ENCODE results near the gene NWD2.
"Not testable (repeated sequence)": the region's sequence is repeated elsewhere in the genome, so short reads cannot be mapped to it uniquely, and the experiment has no call there.

The NWD2 gene

DNA sequence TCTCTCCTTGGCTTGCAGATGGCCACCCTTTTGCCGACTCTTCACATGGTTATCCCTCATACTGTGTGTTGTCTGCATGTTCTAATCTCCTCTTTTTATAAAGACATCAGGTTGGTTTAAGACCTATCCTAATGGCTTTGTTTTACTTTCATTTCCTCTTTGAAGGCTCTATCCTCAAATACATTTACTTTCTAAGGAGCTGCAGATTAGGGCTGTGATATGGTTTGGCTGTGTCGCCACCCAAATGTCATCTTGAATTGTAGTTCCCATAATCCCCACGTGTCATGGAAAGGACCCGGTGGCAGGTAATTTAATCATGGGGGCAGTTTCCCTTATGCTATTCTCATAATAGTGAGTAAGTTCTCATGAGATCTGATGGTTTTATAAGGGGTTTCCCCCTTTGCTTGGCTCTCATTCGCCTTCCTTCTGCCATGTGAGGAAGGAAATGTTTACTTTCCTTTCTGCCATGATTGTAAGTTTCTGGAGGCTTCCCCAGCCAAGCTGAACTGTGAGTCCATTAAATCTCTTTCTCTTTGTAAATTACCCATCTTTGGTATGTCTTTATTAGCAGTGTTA is 237.1 kb downstream of the NWD2 start:
- H3K36me3 ChIP-seq (ENCODE audit: insufficient read depth, insufficient read length, low read length), result no peaks in the 10 kb centered on the region
- H3K9ac ChIP-seq (ENCODE audit: insufficient read length, low read depth), result no peak overlapping the region
- no peaks in the 10 kb centered on the region for H3K4me1 ChIP-seq (ENCODE audit: insufficient read depth, insufficient read length)
- H3K4me3 ChIP-seq (ENCODE audit: insufficient read length, low read depth), result no peak overlapping the region
- no peaks in the 10 kb centered on the region for H3K9me3 ChIP-seq (ENCODE audit: insufficient read depth, low read length)
- TF ChIP-seq SUZ12 (IDR thresholded peaks at IDR 0.05; ENCODE audit: extremely low read depth, insufficient read depth, insufficient read length) (no peak), ZNF274 (IDR thresholded peaks at IDR 0.05; ENCODE audit: low read depth, low read length) (no peak), YY1 (IDR thresholded peaks at IDR 0.05; ENCODE audit: insufficient read depth, insufficient read length) (no peak)
- H3K27me3 ChIP-seq (ENCODE audit: insufficient read depth, insufficient read length), result no peaks in the 10 kb centered on the region
- DNase-seq (ENCODE audit: low read depth, low spot score), result no peak

DNA sequence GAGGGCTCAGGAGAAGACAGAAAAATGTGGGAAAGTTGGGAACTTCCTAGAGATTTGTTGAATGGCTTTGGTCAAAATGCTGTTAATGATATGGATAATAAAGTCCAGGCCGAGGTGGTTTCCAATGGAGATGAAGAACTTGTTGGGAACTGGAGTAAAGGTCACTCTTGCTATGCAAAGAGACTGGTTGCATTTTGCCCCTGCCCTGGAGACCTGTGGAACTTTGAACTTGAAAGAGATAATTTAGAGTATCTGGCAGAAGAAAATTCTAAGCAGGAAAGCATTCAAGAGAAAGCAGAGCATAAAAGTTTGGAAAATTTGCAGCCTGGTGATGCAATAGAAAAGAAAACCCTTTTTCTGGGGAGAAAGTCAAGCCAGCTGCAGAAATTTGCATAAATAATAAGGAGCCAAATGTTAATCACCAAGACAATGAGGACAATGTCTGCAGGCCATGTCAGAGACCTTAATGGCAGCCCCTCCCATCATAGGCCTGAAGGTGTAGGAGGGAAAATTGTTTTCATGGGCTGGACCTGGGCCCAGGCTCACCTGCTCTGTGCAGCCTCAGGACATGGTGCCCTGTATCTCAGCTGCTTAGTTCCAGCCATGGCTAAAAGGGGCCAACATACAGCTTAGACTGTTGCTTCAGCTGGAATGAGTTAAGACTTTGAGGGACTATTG is 237.8 kb downstream of the NWD2 start:
- DNase-seq (ENCODE audit: low read depth, low spot score), result no peak
- no peak for TF ChIP-seq ZNF274 (IDR thresholded peaks at IDR 0.05; ENCODE audit: low read depth, low read length)
- TF ChIP-seq SUZ12 (IDR thresholded peaks at IDR 0.05; ENCODE audit: extremely low read depth, insufficient read depth, insufficient read length), result no peak
- no peak for TF ChIP-seq YY1 (IDR thresholded peaks at IDR 0.05; ENCODE audit: insufficient read depth, insufficient read length)
- H3K4me1 ChIP-seq (ENCODE audit: insufficient read depth, insufficient read length), result no peaks in the 10 kb centered on the region

DNA sequence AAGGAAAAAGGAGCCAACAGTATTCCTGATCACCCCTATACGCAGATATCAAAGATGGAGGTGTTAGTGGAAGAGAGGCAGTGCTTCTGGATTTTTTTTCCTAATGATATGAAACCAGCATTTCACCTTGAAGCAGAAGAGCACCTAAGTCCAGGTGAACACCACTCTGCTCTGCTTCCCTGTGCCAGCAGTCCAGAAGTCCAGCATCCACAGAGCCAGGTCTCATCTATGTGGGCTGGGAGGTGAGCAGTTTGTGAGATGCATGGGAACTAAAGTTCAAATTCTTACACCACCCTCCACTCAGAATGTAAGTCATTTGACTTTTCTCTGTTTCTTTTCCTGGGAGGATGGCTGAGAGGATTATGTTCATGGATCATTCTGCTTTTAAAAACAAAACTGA is 239.1 kb downstream of the NWD2 start:
- Histone ChIP-seq H3K36me3 (ENCODE audit: insufficient read depth, insufficient read length, low read length) (no peaks in the 10 kb centered on the region), H3K4me1 (ENCODE audit: insufficient read depth, insufficient read length) (no peaks in the 10 kb centered on the region), H3K9ac (ENCODE audit: insufficient read length, low read depth) (no peak overlapping the region), H3K4me3 (ENCODE audit: insufficient read length, low read depth) (no peak overlapping the region), H3K27me3 (ENCODE audit: insufficient read depth, insufficient read length) (no peaks in the 10 kb centered on the region), H3K9me3 (ENCODE audit: insufficient read depth, low read length) (no peaks in the 10 kb centered on the region)
- no peak for TF ChIP-seq YY1 (IDR thresholded peaks at IDR 0.05; ENCODE audit: insufficient read depth, insufficient read length)
- no peak for TF ChIP-seq ZNF274 (IDR thresholded peaks at IDR 0.05; ENCODE audit: low read depth, low read length)
- TF ChIP-seq SUZ12 (IDR thresholded peaks at IDR 0.05; ENCODE audit: extremely low read depth, insufficient read depth, insufficient read length), result no peak
- DNase-seq (ENCODE audit: low read depth, low spot score), result no peak

More for the DNA sequence above, 237.8 kb downstream of the NWD2 start:
- H3K9ac ChIP-seq (ENCODE audit: insufficient read length, low read depth), result no peak overlapping the region
- no peak overlapping the region for H3K4me3 ChIP-seq (ENCODE audit: insufficient read length, low read depth)
- no peaks in the 10 kb centered on the region for H3K36me3 ChIP-seq (ENCODE audit: insufficient read depth, insufficient read length, low read length)
- H3K27me3 ChIP-seq (ENCODE audit: insufficient read depth, insufficient read length), result no peaks in the 10 kb centered on the region
- no peaks in the 10 kb centered on the region for H3K9me3 ChIP-seq (ENCODE audit: insufficient read depth, low read length)

DNA sequence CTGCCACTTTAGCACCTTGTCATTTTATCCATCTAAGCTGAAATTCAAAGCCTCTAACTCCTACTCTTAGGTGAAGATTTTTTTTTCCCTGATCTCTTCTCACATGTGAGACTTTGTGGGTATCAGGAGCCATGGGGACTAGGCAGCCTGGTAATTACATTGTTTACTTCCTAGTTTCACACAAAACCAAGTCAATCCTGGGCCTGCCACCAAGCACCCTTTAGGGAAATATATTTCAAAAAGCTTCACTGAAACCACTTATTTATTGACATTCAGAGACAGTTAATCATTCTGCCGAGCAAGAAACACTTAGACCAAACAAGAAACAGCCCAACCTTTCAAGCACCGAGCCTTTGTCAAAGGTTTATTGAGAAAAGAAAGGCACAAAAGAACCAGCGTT is 241.6 kb downstream of the NWD2 start:
- Histone ChIP-seq H3K9ac (ENCODE audit: insufficient read length, low read depth) (no peak overlapping the region), H3K9me3 (ENCODE audit: insufficient read depth, low read length) (no peaks in the 10 kb centered on the region), H3K4me1 (ENCODE audit: insufficient read depth, insufficient read length) (no peaks in the 10 kb centered on the region), H3K27me3 (ENCODE audit: insufficient read depth, insufficient read length) (no peaks in the 10 kb centered on the region), H3K36me3 (ENCODE audit: insufficient read depth, insufficient read length, low read length) (no peaks in the 10 kb centered on the region), H3K4me3 (ENCODE audit: insufficient read length, low read depth) (no peak overlapping the region)
- TF ChIP-seq SUZ12 (IDR thresholded peaks at IDR 0.05; ENCODE audit: extremely low read depth, insufficient read depth, insufficient read length) (no peak), ZNF274 (IDR thresholded peaks at IDR 0.05; ENCODE audit: low read depth, low read length) (no peak), YY1 (IDR thresholded peaks at IDR 0.05; ENCODE audit: insufficient read depth, insufficient read length) (no peak)
- no peak for DNase-seq (ENCODE audit: low read depth, low spot score)

DNA sequence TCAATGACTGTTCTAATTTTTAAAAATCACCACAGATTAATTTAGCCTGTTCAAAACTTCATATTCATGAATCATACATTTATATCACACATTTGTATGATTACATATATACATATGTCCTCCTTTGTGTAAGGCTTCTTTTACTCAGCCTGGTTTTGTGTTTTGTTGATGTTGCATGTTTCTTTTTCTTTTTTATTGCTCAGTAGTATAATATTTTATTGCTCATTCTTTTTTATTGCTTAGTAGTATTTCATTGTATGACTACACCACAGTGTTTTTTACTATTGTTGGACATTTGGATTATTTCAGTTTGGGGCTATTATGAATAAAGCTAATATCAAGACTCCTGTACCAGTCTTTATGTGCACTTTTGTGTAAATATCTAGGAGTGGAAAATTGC is 243.1 kb downstream of the NWD2 start:
- TF ChIP-seq YY1 (IDR thresholded peaks at IDR 0.05; ENCODE audit: insufficient read depth, insufficient read length), result no peak
- no peak for TF ChIP-seq SUZ12 (IDR thresholded peaks at IDR 0.05; ENCODE audit: extremely low read depth, insufficient read depth, insufficient read length)
- no peak for TF ChIP-seq ZNF274 (IDR thresholded peaks at IDR 0.05; ENCODE audit: low read depth, low read length)
- DNase-seq (ENCODE audit: low read depth, low spot score), result no peak
- no peaks in the 10 kb centered on the region for H3K27me3 ChIP-seq (ENCODE audit: insufficient read depth, insufficient read length)
- H3K36me3 ChIP-seq (ENCODE audit: insufficient read depth, insufficient read length, low read length), result no peaks in the 10 kb centered on the region
- H3K4me3 ChIP-seq (ENCODE audit: insufficient read length, low read depth), result no peak overlapping the region
- no peaks in the 10 kb centered on the region for H3K9me3 ChIP-seq (ENCODE audit: insufficient read depth, low read length)
- no peak overlapping the region for H3K9ac ChIP-seq (ENCODE audit: insufficient read length, low read depth)
- H3K4me1 ChIP-seq (ENCODE audit: insufficient read depth, insufficient read length), result no peaks in the 10 kb centered on the region

DNA sequence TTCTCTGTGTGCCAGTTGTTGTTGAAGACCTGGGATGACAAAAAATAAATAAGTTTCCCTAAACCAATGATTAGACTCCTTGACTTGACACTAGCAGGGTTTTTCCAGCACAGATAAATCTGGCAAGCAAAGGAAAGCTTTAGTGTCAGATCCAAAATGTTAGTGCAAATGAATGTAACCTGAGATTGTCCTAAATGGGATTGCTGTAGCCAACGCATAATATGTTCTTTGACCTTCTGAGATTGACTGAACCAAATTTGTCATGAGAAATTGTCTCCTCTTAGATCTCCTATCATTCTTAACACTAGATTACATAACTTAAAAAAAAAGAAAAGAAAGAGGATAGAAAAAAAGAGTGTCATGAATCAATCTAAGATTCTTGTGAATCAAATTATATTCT is 245.2 kb downstream of the NWD2 start:
- H3K4me1 ChIP-seq (ENCODE audit: insufficient read depth, insufficient read length), result no peaks in the 10 kb centered on the region
- no peaks in the 10 kb centered on the region for H3K27me3 ChIP-seq (ENCODE audit: insufficient read depth, insufficient read length)
- H3K36me3 ChIP-seq (ENCODE audit: insufficient read depth, insufficient read length, low read length), result no peaks in the 10 kb centered on the region
- TF ChIP-seq SUZ12 (IDR thresholded peaks at IDR 0.05; ENCODE audit: extremely low read depth, insufficient read depth, insufficient read length), result no peak
- no peak for TF ChIP-seq YY1 (IDR thresholded peaks at IDR 0.05; ENCODE audit: insufficient read depth, insufficient read length)
- no peak for TF ChIP-seq ZNF274 (IDR thresholded peaks at IDR 0.05; ENCODE audit: low read depth, low read length)
- H3K4me3 ChIP-seq (ENCODE audit: insufficient read length, low read depth), result no peak overlapping the region
- no peak for DNase-seq (ENCODE audit: low read depth, low spot score)
- no peak overlapping the region for H3K9ac ChIP-seq (ENCODE audit: insufficient read length, low read depth)
- no peaks in the 10 kb centered on the region for H3K9me3 ChIP-seq (ENCODE audit: insufficient read depth, low read length)

DNA sequence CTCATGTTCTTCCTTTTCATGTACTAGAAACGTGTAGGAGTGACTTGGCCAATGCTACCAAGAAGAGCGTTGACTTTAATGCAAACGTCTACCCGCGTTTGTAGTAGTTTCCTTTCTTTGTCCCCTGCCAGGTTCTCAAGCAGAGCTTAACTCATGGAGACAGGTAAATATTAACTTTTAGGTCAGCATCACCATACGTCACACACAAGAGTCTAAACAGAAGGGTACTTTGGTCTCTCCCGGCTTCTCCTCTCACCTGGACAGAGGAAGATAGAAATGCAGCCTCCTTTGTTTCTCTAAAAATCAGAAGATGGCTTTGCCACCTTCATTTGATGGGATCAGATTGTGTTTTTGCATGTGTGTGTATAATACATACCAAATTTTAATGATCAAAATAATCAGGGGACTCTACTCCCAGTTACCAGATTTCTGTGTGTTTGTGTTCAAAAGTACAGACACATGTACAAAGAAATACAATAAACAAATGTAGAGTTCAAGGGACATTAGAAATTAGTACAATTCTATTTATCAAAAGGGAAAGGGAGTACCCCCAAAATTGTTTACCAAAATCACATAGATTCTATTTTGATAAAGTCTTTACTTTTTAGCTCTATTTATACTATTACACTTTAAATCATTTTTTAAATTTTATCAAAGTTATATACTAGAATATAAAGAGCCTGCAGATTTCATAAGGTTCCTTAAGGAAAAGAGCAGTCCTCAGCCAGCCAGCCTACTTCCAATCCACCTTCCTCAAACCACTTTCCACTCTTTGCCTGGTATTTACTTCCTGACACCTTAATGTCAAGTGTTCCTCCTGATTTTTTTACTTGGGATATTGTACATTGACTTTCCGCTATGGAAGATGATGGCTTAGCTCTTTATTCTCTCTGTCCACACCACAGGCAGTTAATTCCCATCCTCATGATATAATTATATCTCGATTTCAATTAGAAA is 246.1 kb downstream of the NWD2 start:
- Histone ChIP-seq H3K4me1 (ENCODE audit: insufficient read depth, insufficient read length) (no peaks in the 10 kb centered on the region), H3K9me3 (ENCODE audit: insufficient read depth, low read length) (no peaks in the 10 kb centered on the region), H3K27me3 (ENCODE audit: insufficient read depth, insufficient read length) (no peaks in the 10 kb centered on the region), H3K9ac (ENCODE audit: insufficient read length, low read depth) (no peak overlapping the region), H3K36me3 (ENCODE audit: insufficient read depth, insufficient read length, low read length) (no peaks in the 10 kb centered on the region), H3K4me3 (ENCODE audit: insufficient read length, low read depth) (no peak overlapping the region)
- DNase-seq (ENCODE audit: low read depth, low spot score), result no peak
- TF ChIP-seq YY1 (IDR thresholded peaks at IDR 0.05; ENCODE audit: insufficient read depth, insufficient read length) (no peak), ZNF274 (IDR thresholded peaks at IDR 0.05; ENCODE audit: low read depth, low read length) (no peak), SUZ12 (IDR thresholded peaks at IDR 0.05; ENCODE audit: extremely low read depth, insufficient read depth, insufficient read length) (no peak)

DNA sequence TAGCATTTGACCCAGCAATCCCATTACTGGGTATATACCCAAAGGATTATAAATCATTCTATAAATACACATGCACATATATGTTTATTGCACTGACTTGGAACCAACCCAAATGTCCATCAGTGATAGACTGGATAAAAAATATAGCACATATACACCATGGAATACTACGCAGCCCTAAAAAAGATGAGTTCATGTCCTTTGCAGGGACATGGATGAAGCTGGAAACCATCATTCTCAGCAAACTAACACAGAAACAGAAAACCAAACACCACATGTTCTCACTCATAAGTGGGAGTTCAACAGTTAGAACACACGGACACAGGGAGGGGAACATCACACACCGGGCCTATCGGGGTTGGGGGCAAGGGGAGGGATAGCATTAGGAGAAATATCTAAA is 250.8 kb downstream of the NWD2 start:
- not testable (repeated sequence) for DNase-seq (ENCODE audit: low read depth, low spot score); H3K9me3 ChIP-seq (ENCODE audit: insufficient read depth, low read length); H3K9ac ChIP-seq (ENCODE audit: insufficient read length, low read depth); H3K4me3 ChIP-seq (ENCODE audit: insufficient read length, low read depth); H3K4me1 ChIP-seq (ENCODE audit: insufficient read depth, insufficient read length); H3K27me3 ChIP-seq (ENCODE audit: insufficient read depth, insufficient read length); H3K36me3 ChIP-seq (ENCODE audit: insufficient read depth, insufficient read length, low read length)

Data from NT2/D1 (cell line).